H54 (cell line): Measurements from ENCODE around the gene ARID1B.

Experiments
- DNase-seq: peaks from one replicate; pipeline ENCODE4 v3.0.0; 2011; ENCODE audit warnings: low spot score, mixed read lengths; ENCODE audit not compliant: insufficient read length
- FAIRE-seq: peaks from 3 replicates; lab custom pipeline; 2011; peaks lifted over from hg19 to GRCh38; lab: Jason Lieb, UNC
- POLR2A ChIP-seq: IDR thresholded peaks from 2 replicates; pipeline ENCODE4 v1.6.1; 2011; ENCODE audit warnings: low read depth, mild to moderate bottlenecking, low read length

ARID1B gene

GRCh38 chr6:156809034-156809433, 31.9 kb downstream of the ARID1B start:
- FAIRE-seq: no peak
- DNase-seq: no peak
- TF ChIP-seq POLR2A: no peak

- FAIRE-seq (no peak), DNase-seq (no peak)
- TF ChIP-seq POLR2A: no peak
Observed at GRCh38 chr6:156809446-156810178, 32.4 kb downstream of the ARID1B start.

- FAIRE-seq (no peak), DNase-seq (no peak)
- no peak for TF ChIP-seq POLR2A
Observed at GRCh38 chr6:156814036-156814581, 36.9 kb downstream of the ARID1B start.

GRCh38 chr6:156816505-156816904, 39.3 kb downstream of the ARID1B start:
- TF ChIP-seq POLR2A: no peak
- DNase-seq (no peak), FAIRE-seq (no peak)

- FAIRE-seq (no peak), DNase-seq (no peak)
- TF ChIP-seq POLR2A: no peak
Observed at GRCh38 chr6:156820089-156820798, 43.1 kb downstream of the ARID1B start.

- FAIRE-seq: no peak
- DNase-seq: no peak
- TF ChIP-seq POLR2A: no peak
Observed at GRCh38 chr6:156821707-156822106, 44.5 kb downstream of the ARID1B start.

GRCh38 chr6:156822747-156823206, 45.6 kb downstream of the ARID1B start:
- DNase-seq (no peak), FAIRE-seq (no peak)
- TF ChIP-seq POLR2A: no peak

GRCh38 chr6:156824142-156824541, 47.0 kb downstream of the ARID1B start:
- no peak for TF ChIP-seq POLR2A
- no peak for DNase-seq
- no peak for FAIRE-seq

- FAIRE-seq: no peak
- no peak for DNase-seq
- no peak for TF ChIP-seq POLR2A
Observed at GRCh38 chr6:156825475-156825874, 48.3 kb downstream of the ARID1B start.

GRCh38 chr6:156826290-156826955, 49.2 kb downstream of the ARID1B start:
- FAIRE-seq: no peak
- TF ChIP-seq POLR2A: no peak

GRCh38 chr6:156827382-156827781, 50.2 kb downstream of the ARID1B start:
- DNase-seq: no peak
- no peak for FAIRE-seq
- no peak for TF ChIP-seq POLR2A

More at GRCh38 chr6:156826290-156826955, 49.2 kb downstream of the ARID1B start:
- DNase-seq: no peak

GRCh38 chr6:156828280-156828703, 51.1 kb downstream of the ARID1B start:
- no peak for TF ChIP-seq POLR2A
- DNase-seq (peak; percentile 40), FAIRE-seq (peak; percentile 95)

- no peak for TF ChIP-seq POLR2A
- DNase-seq (no peak), FAIRE-seq (no peak)
Observed at GRCh38 chr6:156830126-156830525, 52.9 kb downstream of the ARID1B start.

- TF ChIP-seq POLR2A: no peak
- DNase-seq: no peak
Observed at GRCh38 chr6:156832231-156832647, 55.1 kb downstream of the ARID1B start.

GRCh38 chr6:156832669-156833068, 55.5 kb downstream of the ARID1B start:
- DNase-seq (no peak), FAIRE-seq (no peak)
- no peak for TF ChIP-seq POLR2A

More at GRCh38 chr6:156832231-156832647, 55.1 kb downstream of the ARID1B start:
- no peak for FAIRE-seq
